Astrocyte of the spinal cord (primary cell): ENCODE data around the gene TRPM3.

Source experiments
- DNase-seq: peaks from one replicate; pipeline ENCODE4 v3.0.0; 2011; ENCODE audit warnings: low read depth, low spot score
- H3K4me3 ChIP-seq: 2 replicates; pipeline ENCODE4 v1.5.1; 2011; ENCODE audit warnings: low read depth, mild to moderate bottlenecking, low read length, moderate library complexity
- CTCF ChIP-seq: IDR thresholded peaks from 2 replicates; pipeline ENCODE4 v1.5.1; 2012; ENCODE audit warnings: low read depth, mild to moderate bottlenecking, low read length, inconsistent platforms
- in situ Hi-C: cut with HindIII; loops from 2 replicates; pipeline ENCODE4 v1.10.0; 2017; ENCODE audit warnings: low sequenced_read_pairs

Gene TRPM3

GRCh38 chr9:71145179-71145578, 23.8 kb upstream of the TRPM3 start:
- no peak for TF ChIP-seq CTCF
- DNase-seq, result no peak
- in situ Hi-C loops, result no loop called here
- no peak overlapping the region for H3K4me3 ChIP-seq

GRCh38 chr9:71144495-71144894, 23.1 kb upstream of the TRPM3 start:
- no peak overlapping the region for H3K4me3 ChIP-seq
- TF ChIP-seq CTCF, result no peak
- DNase-seq, result no peak
- in situ Hi-C loops, result no loop called here

- no peak for TF ChIP-seq CTCF
- no peak for DNase-seq
- no peak overlapping the region for H3K4me3 ChIP-seq
- in situ Hi-C loops, result no loop called here
These were observed 15.3 kb upstream of the TRPM3 start for GRCh38 chr9:71136696-71137095.

GRCh38 chr9:71131145-71131544, 9.7 kb upstream of the TRPM3 start:
- no peak for TF ChIP-seq CTCF
- in situ Hi-C loops, result no loop called here
- H3K4me3 ChIP-seq, result no peak overlapping the region
- no peak for DNase-seq

GRCh38 chr9:71130521-71130920, 9.1 kb upstream of the TRPM3 start:
- no peak overlapping the region for H3K4me3 ChIP-seq
- in situ Hi-C loops, result no loop called here
- no peak for DNase-seq
- TF ChIP-seq CTCF, result no peak

- no peak for TF ChIP-seq CTCF
- in situ Hi-C loops, result no loop called here
- no peak overlapping the region for H3K4me3 ChIP-seq
- DNase-seq, result no peak
These were observed 7.4 kb upstream of the TRPM3 start for GRCh38 chr9:71128796-71129195.

- no peak for DNase-seq
- TF ChIP-seq CTCF, result no peak
- H3K4me3 ChIP-seq, result no peak overlapping the region
- in situ Hi-C loops, result no loop called here
These were observed 5.9 kb upstream of the TRPM3 start for GRCh38 chr9:71127301-71127700.
